Measurements from ENCODE around the gene SFXN2.

GRCh38 chr10:102698894-102699293 is 15.5 kb upstream of the SFXN2 start:
- TF ChIP-seq EZH2 (IDR thresholded peaks at IDR 0.05; ENCODE audit: borderline replicate concordance, low read length): no peak
- TF ChIP-seq, protein P1, sequence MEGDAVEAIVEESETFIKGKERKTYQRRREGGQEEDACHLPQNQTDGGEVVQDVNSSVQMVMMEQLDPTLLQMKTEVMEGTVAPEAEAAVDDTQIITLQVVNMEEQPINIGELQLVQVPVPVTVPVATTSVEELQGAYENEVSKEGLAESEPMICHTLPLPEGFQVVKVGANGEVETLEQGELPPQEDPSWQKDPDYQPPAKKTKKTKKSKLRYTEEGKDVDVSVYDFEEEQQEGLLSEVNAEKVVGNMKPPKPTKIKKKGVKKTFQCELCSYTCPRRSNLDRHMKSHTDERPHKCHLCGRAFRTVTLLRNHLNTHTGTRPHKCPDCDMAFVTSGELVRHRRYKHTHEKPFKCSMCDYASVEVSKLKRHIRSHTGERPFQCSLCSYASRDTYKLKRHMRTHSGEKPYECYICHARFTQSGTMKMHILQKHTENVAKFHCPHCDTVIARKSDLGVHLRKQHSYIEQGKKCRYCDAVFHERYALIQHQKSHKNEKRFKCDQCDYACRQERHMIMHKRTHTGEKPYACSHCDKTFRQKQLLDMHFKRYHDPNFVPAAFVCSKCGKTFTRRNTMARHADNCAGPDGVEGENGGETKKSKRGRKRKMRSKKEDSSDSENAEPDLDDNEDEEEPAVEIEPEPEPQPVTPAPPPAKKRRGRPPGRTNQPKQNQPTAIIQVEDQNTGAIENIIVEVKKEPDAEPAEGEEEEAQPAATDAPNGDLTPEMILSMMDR (conservative IDR thresholded peaks at IDR 0.05 in 1 of 2, IDR thresholded peaks at IDR 0.05 in 1 of 2; ENCODE audit: extremely low read depth in 1 of 2, insufficient read depth in 1 of 2, low read depth in 1 of 2, low read length in 2 of 2): no peak

Data from mammary epithelial cell (primary cell).